ENCODE results near the gene FAM168A.

Gene FAM168A

DNA sequence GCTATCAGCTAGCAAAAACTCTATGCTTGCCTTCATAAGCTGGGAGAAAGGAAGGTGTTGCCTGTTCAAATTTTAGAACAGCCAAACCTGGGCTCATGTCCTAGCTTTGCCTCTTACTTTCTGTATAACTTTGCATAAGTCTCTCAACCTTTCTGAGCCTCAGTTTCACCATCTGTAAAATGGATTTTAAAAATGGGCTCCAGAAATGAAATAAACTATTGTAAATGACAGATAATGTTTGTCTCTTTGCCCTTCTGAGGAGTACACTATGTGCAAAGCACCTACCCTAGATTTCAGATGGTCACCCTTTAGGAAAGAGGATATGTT lies 68.7 kb downstream of the FAM168A start:
- H3K9me3 ChIP-seq (replicated peaks; ENCODE audit: insufficient read depth, low read length) = no peaks in the 10 kb centered on the region
- no peaks in the 10 kb centered on the region for H3K4me1 ChIP-seq (ENCODE audit: low read length)
- H3K79me2 ChIP-seq (ENCODE audit: low read length) = no peaks in the 10 kb centered on the region
- no peak overlapping the region for H3K27ac ChIP-seq (ENCODE audit: low read length)
- DNase-seq = no peak
- no peak overlapping the region for H3K9ac ChIP-seq (ENCODE audit: low read length)
- no peak overlapping the region for H3K4me2 ChIP-seq (ENCODE audit: low read depth, low read length)
- no peak for TF ChIP-seq EZH2 (optimal IDR thresholded peaks at IDR 0.05; ENCODE audit: low read depth, low read length)
- TF ChIP-seq CTCF (IDR thresholded peaks at IDR 0.05; ENCODE audit: low read length) = no peak
- no peak for TF ChIP-seq EZH2phosphoT487 (IDR thresholded peaks at IDR 0.05; ENCODE audit: low read length)
- H4K20me1 ChIP-seq (ENCODE audit: insufficient read depth, low read length) = no peaks in the 10 kb centered on the region
- no peaks in the 10 kb centered on the region for H3K27me3 ChIP-seq (replicated peaks; ENCODE audit: insufficient read depth, low read length)
- H3K4me3 ChIP-seq (ENCODE audit: low read length) = no peak overlapping the region
- H3F3A ChIP-seq (ENCODE audit: insufficient read depth, low read length) = no peaks in the 10 kb centered on the region
- no peaks in the 10 kb centered on the region for H3K9me2 ChIP-seq (replicated peaks; ENCODE audit: insufficient read depth, low read length)
- H2AFZ ChIP-seq (ENCODE audit: low read length) = no peak overlapping the region
- no peaks in the 10 kb centered on the region for H3K36me3 ChIP-seq (replicated peaks; ENCODE audit: insufficient read depth, low read length)

DNA sequence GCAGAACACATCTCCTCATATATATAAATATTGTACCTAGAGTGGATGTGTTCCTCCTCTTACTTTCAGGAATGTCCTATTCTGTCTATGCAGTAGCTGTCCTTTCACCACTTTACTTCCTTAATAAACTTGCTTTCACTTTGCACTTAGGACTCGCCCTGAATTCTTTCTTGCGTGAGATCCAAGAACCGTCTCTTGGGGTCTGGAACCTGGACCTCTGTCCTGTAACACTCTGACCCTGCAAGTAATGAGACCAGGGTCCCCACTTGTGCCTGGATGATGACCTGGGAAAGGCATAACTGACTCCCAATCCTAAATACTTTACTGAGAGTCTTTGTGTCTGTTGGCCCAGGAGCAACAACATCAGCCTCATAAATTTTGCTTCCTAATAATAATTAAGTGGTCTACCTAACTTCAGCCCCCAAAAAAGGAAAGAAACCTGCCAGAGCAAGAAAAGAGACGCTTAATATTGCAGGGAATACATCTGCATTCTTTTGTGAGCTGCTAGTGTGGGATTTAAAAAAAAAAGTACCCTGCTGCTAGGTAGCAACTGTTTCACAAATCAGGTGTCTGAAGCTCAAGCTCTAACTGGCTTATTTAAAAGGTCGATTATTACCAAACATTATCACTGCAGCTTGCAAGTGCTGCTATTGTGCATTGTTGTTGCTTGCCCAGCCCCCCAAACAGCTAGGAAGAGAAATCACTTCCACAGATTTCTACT lies 69.3 kb downstream of the FAM168A start:
- Histone ChIP-seq H4K20me1 (ENCODE audit: insufficient read depth, low read length) (no peaks in the 10 kb centered on the region), H2AFZ (ENCODE audit: low read length) (no peak overlapping the region), H3K9me3 (replicated peaks; ENCODE audit: insufficient read depth, low read length) (no peaks in the 10 kb centered on the region), H3K4me1 (ENCODE audit: low read length) (no peaks in the 10 kb centered on the region), H3K27me3 (replicated peaks; ENCODE audit: insufficient read depth, low read length) (no peaks in the 10 kb centered on the region), H3K36me3 (replicated peaks; ENCODE audit: insufficient read depth, low read length) (no peaks in the 10 kb centered on the region), H3F3A (ENCODE audit: insufficient read depth, low read length) (no peaks in the 10 kb centered on the region), H3K9me2 (replicated peaks; ENCODE audit: insufficient read depth, low read length) (no peaks in the 10 kb centered on the region), H3K79me2 (ENCODE audit: low read length) (no peaks in the 10 kb centered on the region), H3K4me3 (ENCODE audit: low read length) (no peak overlapping the region), H3K4me2 (ENCODE audit: low read depth, low read length) (no peak overlapping the region), H3K9ac (ENCODE audit: low read length) (no peak overlapping the region), H3K27ac (ENCODE audit: low read length) (no peak overlapping the region)
- no peak for DNase-seq
- TF ChIP-seq EZH2 (optimal IDR thresholded peaks at IDR 0.05; ENCODE audit: low read depth, low read length) = no peak
- TF ChIP-seq EZH2phosphoT487 (IDR thresholded peaks at IDR 0.05; ENCODE audit: low read length) = no peak

DNA sequence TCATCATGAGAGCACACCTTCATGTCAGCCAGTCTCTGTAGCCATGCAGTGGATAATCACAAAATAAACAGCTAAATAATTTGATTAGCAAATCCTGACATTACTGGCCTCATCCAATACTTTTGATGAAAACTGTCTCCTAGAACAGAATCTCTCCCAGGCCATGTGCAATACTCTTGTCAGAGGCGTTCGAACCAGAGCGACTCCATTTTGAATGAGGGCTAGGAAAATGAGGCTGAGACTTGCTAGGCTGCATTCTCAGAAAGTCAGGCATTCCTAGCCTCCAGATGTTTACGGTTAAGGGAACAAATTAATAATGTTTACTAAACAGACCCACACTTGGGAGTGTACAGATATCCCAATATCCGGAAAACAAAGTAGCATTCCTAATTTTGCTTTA lies 69.9 kb downstream of the FAM168A start:
- no peaks in the 10 kb centered on the region for H3K9me3 ChIP-seq (replicated peaks; ENCODE audit: insufficient read depth, low read length)
- H3K4me1 ChIP-seq (ENCODE audit: low read length) = no peaks in the 10 kb centered on the region
- no peaks in the 10 kb centered on the region for H3K9me2 ChIP-seq (replicated peaks; ENCODE audit: insufficient read depth, low read length)
- H3K79me2 ChIP-seq (ENCODE audit: low read length) = no peaks in the 10 kb centered on the region
- no peaks in the 10 kb centered on the region for H3F3A ChIP-seq (ENCODE audit: insufficient read depth, low read length)
- no peak overlapping the region for H3K4me2 ChIP-seq (ENCODE audit: low read depth, low read length)
- TF ChIP-seq EZH2phosphoT487 (IDR thresholded peaks at IDR 0.05; ENCODE audit: low read length) = no peak
- no peak overlapping the region for H2AFZ ChIP-seq (ENCODE audit: low read length)
- no peak overlapping the region for H3K9ac ChIP-seq (ENCODE audit: low read length)
- no peaks in the 10 kb centered on the region for H3K27me3 ChIP-seq (replicated peaks; ENCODE audit: insufficient read depth, low read length)
- H3K4me3 ChIP-seq (ENCODE audit: low read length) = no peak overlapping the region
- DNase-seq = no peak
- no peaks in the 10 kb centered on the region for H4K20me1 ChIP-seq (ENCODE audit: insufficient read depth, low read length)
- H3K36me3 ChIP-seq (replicated peaks; ENCODE audit: insufficient read depth, low read length) = no peaks in the 10 kb centered on the region
- H3K27ac ChIP-seq (ENCODE audit: low read length) = no peak overlapping the region

DNA sequence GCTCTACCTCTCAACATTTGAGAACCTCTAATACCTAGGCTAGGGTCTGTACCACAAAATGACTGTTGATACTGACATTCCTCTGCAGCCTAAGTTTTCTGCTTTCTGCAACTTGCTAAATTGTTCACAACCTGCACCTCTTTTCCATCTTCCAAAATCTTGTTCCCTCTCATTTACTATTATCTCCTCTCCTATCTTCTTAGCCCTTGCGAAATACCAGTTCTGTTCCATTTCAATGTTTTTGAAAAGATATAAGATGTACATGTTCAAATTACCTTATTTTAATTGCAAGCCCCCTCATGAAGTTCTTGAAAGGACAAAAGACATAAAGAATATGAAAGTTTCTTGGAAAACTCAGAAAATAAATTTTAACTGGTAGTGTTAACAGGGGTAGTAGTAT lies 72.3 kb downstream of the FAM168A start:
- Histone ChIP-seq H3K79me2 (ENCODE audit: low read length) (no peaks in the 10 kb centered on the region), H3K9ac (ENCODE audit: low read length) (no peak overlapping the region)
- TF ChIP-seq CTCF (IDR thresholded peaks at IDR 0.05; ENCODE audit: low read length) (no peak), EZH2 (optimal IDR thresholded peaks at IDR 0.05; ENCODE audit: low read depth, low read length) (no peak), EZH2phosphoT487 (IDR thresholded peaks at IDR 0.05; ENCODE audit: low read length) (no peak)

More for the DNA sequence above, 72.3 kb downstream of the FAM168A start:
- Histone ChIP-seq H3K4me1 (ENCODE audit: low read length) (no peaks in the 10 kb centered on the region), H3K4me2 (ENCODE audit: low read depth, low read length) (no peak overlapping the region), H3K9me2 (replicated peaks; ENCODE audit: insufficient read depth, low read length) (no peaks in the 10 kb centered on the region), H3F3A (ENCODE audit: insufficient read depth, low read length) (no peaks in the 10 kb centered on the region), H3K27me3 (replicated peaks; ENCODE audit: insufficient read depth, low read length) (no peaks in the 10 kb centered on the region), H4K20me1 (ENCODE audit: insufficient read depth, low read length) (no peaks in the 10 kb centered on the region), H3K9me3 (replicated peaks; ENCODE audit: insufficient read depth, low read length) (no peaks in the 10 kb centered on the region), H3K27ac (ENCODE audit: low read length) (no peak overlapping the region), H3K36me3 (replicated peaks; ENCODE audit: insufficient read depth, low read length) (no peaks in the 10 kb centered on the region), H3K4me3 (ENCODE audit: low read length) (no peak overlapping the region), H2AFZ (ENCODE audit: low read length) (no peak overlapping the region)
- DNase-seq = no peak
